OCI-LY7 (cell line): ENCODE data around the gene FRRS1. TPM values are rescaled to one million over a fixed set of nuclear protein-coding genes. Genes with fewer than 3 reads are reported as not detected.
A peak's percentile ranks its signal among the peaks of the same experiment; 100 is the strongest.

ENCODE experiments used
- BruUV-seq: library from RNA; stranded (reverse); fragments of 400-500 nt; replicated peaks from 2 replicates; lab custom pipeline; 2021; lab: Mats Ljungman, UMichigan
- CTCF ChIA-PET: fragments of 300-600 bp; sonication (Branson Sonifier 250); formaldehyde crosslinking; loops from one replicate; lab custom pipeline; 2022; ENCODE audit warnings: antibody characterized with exemption; ENCODE audit not compliant: unreplicated experiment; lab: Charles Lee
- POLR2A ChIA-PET: fragments of 300-600 bp; sonication (Branson Sonifier 250); formaldehyde crosslinking; loops from one replicate; lab custom pipeline; 2022; ENCODE audit warnings: antibody characterized with exemption; lab: Charles Lee
- DNase-seq: peaks from one replicate; pipeline ENCODE4 v3.0.0-alpha.2; 2015; ENCODE audit warnings: low spot score
- H2AFZ ChIP-seq: fragments of 200-600 bp; sonication (generic), shearing (Covaris generic); 2 replicates; pipeline ENCODE4 v1.6.1; 2014; ENCODE audit warnings: mild to moderate bottlenecking, antibody characterized with exemption, low read length, moderate library complexity
- H3K27ac ChIP-seq: fragments of 200-600 bp; sonication (generic); 2 replicates; pipeline ENCODE4 v1.5.1; 2014; ENCODE audit warnings: mixed run types, low read depth, mild to moderate bottlenecking, moderate library complexity, low read length, inconsistent platforms; ENCODE audit not compliant: poor library complexity, severe bottlenecking
- H3K36me3 ChIP-seq: fragments of 200-600 bp; sonication (generic); 2 replicates; pipeline ENCODE4 v1.6.1; 2014; ENCODE audit warnings: mild to moderate bottlenecking, antibody characterized with exemption, low read length, moderate library complexity, mixed read lengths; ENCODE audit not compliant: insufficient read depth
- H3K4me1 ChIP-seq: fragments of 200-600 bp; sonication (generic); 2 replicates; pipeline ENCODE4 v1.5.1; 2014; ENCODE audit warnings: mild to moderate bottlenecking, low read length; ENCODE audit not compliant: insufficient read depth, poor library complexity, severe bottlenecking
- H3K4me2 ChIP-seq: fragments of 200-600 bp; sonication (generic); 2 replicates; pipeline ENCODE4 v1.6.1; 2014; ENCODE audit warnings: mild to moderate bottlenecking, low read length
- H3K4me3 ChIP-seq: fragments of 200-600 bp; sonication (generic); 2 replicates; pipeline ENCODE4 v1.5.1; 2014; ENCODE audit warnings: mild to moderate bottlenecking, low read depth, low read length; ENCODE audit not compliant: poor library complexity, severe bottlenecking
- H3K79me2 ChIP-seq: fragments of 200-600 bp; sonication (generic); 2 replicates; pipeline ENCODE4 v1.6.1; 2016; ENCODE audit warnings: low read depth, mild to moderate bottlenecking, low read length, moderate library complexity, mixed read lengths; ENCODE audit not compliant: insufficient read depth
- H3K9me2 ChIP-seq: fragments of 200-600 bp; sonication (generic); 2 replicates; pipeline ENCODE4 v1.6.1; 2016; ENCODE audit warnings: mild to moderate bottlenecking, low read length, mixed read lengths; ENCODE audit not compliant: insufficient read depth
- H3K9me3 ChIP-seq: fragments of 200-600 bp; sonication (generic); 2 replicates; pipeline ENCODE4 v1.6.1; 2014; ENCODE audit warnings: mild to moderate bottlenecking, mixed run types, low read length, mixed read lengths
- H4K20me1 ChIP-seq: fragments of 200-600 bp; sonication (generic); 2 replicates; pipeline ENCODE4 v1.6.1; 2014; ENCODE audit warnings: mild to moderate bottlenecking, antibody characterized with exemption, low read length, moderate library complexity, mixed read lengths; ENCODE audit not compliant: insufficient read depth
- CTCF ChIP-seq: fragments of 200-600 bp; sonication (generic); conservative IDR thresholded peaks from 2 replicates; pipeline ENCODE4 v1.5.1; 2014; ENCODE audit warnings: mild to moderate bottlenecking, antibody characterized with exemption, low read length, moderate library complexity, mixed read lengths
- EZH2phosphoT487 ChIP-seq: fragments of 200-600 bp; sonication (generic); IDR thresholded peaks from 2 replicates; pipeline ENCODE4 v1.6.1; 2018; ENCODE audit warnings: low read depth, borderline replicate concordance, mild to moderate bottlenecking, mixed run types, antibody characterized with exemption, low read length, moderate library complexity, mixed read lengths
- intact Hi-C: fragments of 100-400 bp; cut with micrococcal nuclease; formaldehyde crosslinking; loops from one replicate; pipeline ENCODE4 v1.10.0; 2022; ENCODE audit not compliant: unreplicated experiment
- total RNA-seq, 2 experiments: library from RNA; depleted of rRNA in 1 of 2; stranded (reverse); fragments of >200 nt in 1 of 2; shearing (Covaris generic) in 1 of 2; gene quantifications; 2 replicates each; pipeline ENCODE4 v1.2.3, GENCODE V29; 2014 to 2022

FRRS1 gene
- total RNA-seq, 2 experiments from 2014 or later: 4.5 to 6.5 TPM

- intact Hi-C loops: no loop called here
- Histone ChIP-seq H3K27ac (no peak overlapping the region), H3K79me2 (no peaks in the 10 kb centered on the region), H3K9me3 (0 out of 2 replicates have a peak, but pooled peaks cover under 1% of the 10 kb centered on the region), H4K20me1 (no peaks in the 10 kb centered on the region), H3K4me1 (peaks cover 6% of the 10 kb centered on the region), H3K4me3 (no peak overlapping the region), H3K4me2 (peak overlapping the region; percentile 39; the same call in 1 of the 2 replicates), H3K36me3 (peaks cover under 1% of the 10 kb centered on the region; the same call in 1 of the 2 replicates), H2AFZ (no peak overlapping the region), H3K9me2 (no peaks in the 10 kb centered on the region)
- ChIA-PET POLR2A (interaction anchor here (1.0 to 2.5 kb wide), 2 partner anchors 9 to 45 kb away, joined by 3 to 23 read pairs; no protein-coding TSS in a partner anchor), CTCF (no interaction called here)
- no peak for TF ChIP-seq EZH2phosphoT487
- no TSS peak for BruUV-seq
- DNase-seq: no peak
These were observed 2.0 kb downstream of the FRRS1 start for GRCh38 chr1:99764439-99764838.

GRCh38 chr1:99763956-99764355 lies 2.5 kb downstream of the FRRS1 start:
- POLR2A ChIA-PET: interaction anchor here (1.0 kb wide), 1 partner anchor 46 kb away, joined by 3 read pairs; no protein-coding TSS in a partner anchor
- Histone ChIP-seq H3K9me3 (0 out of 2 replicates have a peak, but pooled peaks cover 5% of the 10 kb centered on the region), H3K79me2 (no peaks in the 10 kb centered on the region), H3K4me1 (peaks cover 11% of the 10 kb centered on the region), H3K27ac (no peak overlapping the region), H3K4me3 (no peak overlapping the region), H2AFZ (no peak overlapping the region), H3K9me2 (no peaks in the 10 kb centered on the region), H3K4me2 (no peak overlapping the region), H4K20me1 (no peaks in the 10 kb centered on the region), H3K36me3 (peaks cover 4% of the 10 kb centered on the region; the same call in 1 of the 2 replicates)
- intact Hi-C loops: no loop called here
- BruUV-seq: no TSS peak
- CTCF ChIA-PET: no interaction called here
- TF ChIP-seq EZH2phosphoT487: no peak
- no peak for TF ChIP-seq CTCF
- no peak for DNase-seq

- no peak overlapping the region for H3K4me2 ChIP-seq
- H3K36me3 ChIP-seq: peaks cover 4% of the 10 kb centered on the region; the same call in 1 of the 2 replicates
- H4K20me1 ChIP-seq: no peaks in the 10 kb centered on the region
- H3K4me3 ChIP-seq: no peak overlapping the region
- no peak for DNase-seq
- intact Hi-C loops: no loop called here
- TF ChIP-seq CTCF (no peak), EZH2phosphoT487 (no peak)
- POLR2A ChIA-PET: interaction anchor here (0.6 kb wide), 1 partner anchor 455 kb away, joined by 3 read pairs; no protein-coding TSS in a partner anchor
- BruUV-seq: no TSS peak
- 0 out of 2 replicates have a peak, but pooled peaks cover 5% of the 10 kb centered on the region for H3K9me3 ChIP-seq
- CTCF ChIA-PET: no interaction called here
- H3K4me1 ChIP-seq: peaks cover 10% of the 10 kb centered on the region
- no peak overlapping the region for H2AFZ ChIP-seq
- H3K27ac ChIP-seq: no peak overlapping the region
- no peaks in the 10 kb centered on the region for H3K79me2 ChIP-seq
- no peaks in the 10 kb centered on the region for H3K9me2 ChIP-seq
These were observed 4.7 kb downstream of the FRRS1 start for GRCh38 chr1:99761774-99762173.
